Activated CD4-positive, alpha-beta memory T cell treated with anti-CD3 and anti-CD28 coated beads, Interleukin-2, amount 10 ng/mL, durations not matched to agents 7 days and 5 days (primary cell): ENCODE data around the gene ANXA11. TPM values are rescaled to one million over a fixed set of nuclear protein-coding genes. Genes with fewer than 3 reads are reported as not detected.

Source experiments
- CTCF ChIA-PET: fragments of 350-600 bp; sonication (Branson Sonifier 250); formaldehyde crosslinking; loops from one replicate; lab custom pipeline; 2021; ENCODE audit warnings: antibody characterized with exemption, inconsistent platforms; lab: Charles Lee
- POLR2A ChIA-PET: fragments of 350-600 bp; sonication (Branson Sonifier 250); formaldehyde crosslinking; loops from one replicate; lab custom pipeline; 2021; ENCODE audit warnings: antibody characterized with exemption; lab: Charles Lee
- DNase-seq: peaks from one replicate; pipeline ENCODE4 v3.0.0-alpha.2; 2020
- H3K27ac Mint-ChIP-seq: one replicate; pipeline ENCODE4 v1.8.0; 2021; ENCODE audit warnings: mild to moderate bottlenecking, mixed read lengths
- H3K27me3 Mint-ChIP-seq: one replicate; pipeline ENCODE4 v1.8.0; 2021; ENCODE audit warnings: mixed read lengths
- H3K36me3 Mint-ChIP-seq: one replicate; pipeline ENCODE4 v1.8.0; 2021; ENCODE audit warnings: low read depth, mixed read lengths
- H3K4me1 Mint-ChIP-seq: one replicate; pipeline ENCODE4 v1.8.0; 2021; ENCODE audit warnings: mixed read lengths
- H3K4me3 Mint-ChIP-seq: one replicate; pipeline ENCODE4 v1.8.0; 2021; ENCODE audit warnings: mild to moderate bottlenecking, mixed read lengths
- H3K9me3 Mint-ChIP-seq: one replicate; pipeline ENCODE4 v1.8.0; 2021; ENCODE audit warnings: mixed read lengths
- total RNA-seq, 2 experiments: library from RNA; stranded (reverse); gene quantifications; one replicate each; pipeline ENCODE4 v1.2.3, GENCODE V29; 2021

The ANXA11 gene
- total RNA-seq, 2 experiments from 2014 or later = 271 to 273 TPM

DNA sequence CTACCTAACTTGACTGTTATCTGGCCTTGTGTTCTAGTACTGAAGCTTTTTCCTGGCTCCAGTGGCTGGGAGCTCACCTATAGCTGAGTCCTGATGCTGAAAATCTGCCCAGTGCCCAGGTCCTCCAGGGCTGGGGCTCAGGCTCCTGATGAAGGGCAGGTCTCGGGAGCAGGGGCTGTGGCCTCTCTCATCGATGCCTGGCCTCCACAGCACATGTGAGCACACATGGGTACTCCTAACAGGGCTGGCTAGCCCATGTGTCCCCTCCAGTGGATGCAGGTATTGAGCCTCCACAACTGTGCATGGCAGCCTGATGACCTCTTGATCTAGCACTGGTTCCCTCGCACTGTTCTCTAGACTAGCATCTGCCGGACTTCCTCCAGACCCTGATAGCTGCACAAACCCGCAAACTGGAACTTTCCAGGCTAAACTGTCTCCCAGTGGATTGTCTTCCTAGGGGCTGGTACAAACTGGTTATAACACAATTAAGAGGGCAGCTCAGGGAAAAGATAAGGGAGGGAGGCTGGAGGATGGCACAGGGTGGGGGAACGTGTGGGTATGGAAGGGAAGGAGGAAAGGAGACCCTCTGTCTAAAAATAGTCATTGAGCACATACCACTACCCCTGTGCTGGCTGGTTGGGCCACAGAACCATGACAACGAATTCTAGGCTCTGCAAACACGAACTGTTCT, 37.7 kb downstream of the ANXA11 start:
- DNase-seq = no peak
- no peaks in the 10 kb centered on the region for H3K27me3 Mint-ChIP-seq
- H3K4me1 Mint-ChIP-seq = peaks cover 4% of the 10 kb centered on the region
- POLR2A ChIA-PET = interaction anchor here (0.9 kb wide), 1 partner anchor 17 kb away, joined by 3 read pairs; no protein-coding TSS in a partner anchor
- CTCF ChIA-PET = interaction anchor here (1.2 to 1.5 kb wide), 2 partner anchors 24 to 55 kb away, joined by 3 to 4 read pairs; no protein-coding TSS in a partner anchor
- no peaks in the 10 kb centered on the region for H3K9me3 Mint-ChIP-seq
- H3K4me3 Mint-ChIP-seq = no peak overlapping the region
- no peak overlapping the region for H3K27ac Mint-ChIP-seq
- H3K36me3 Mint-ChIP-seq = peaks cover 32% of the 10 kb centered on the region

DNA sequence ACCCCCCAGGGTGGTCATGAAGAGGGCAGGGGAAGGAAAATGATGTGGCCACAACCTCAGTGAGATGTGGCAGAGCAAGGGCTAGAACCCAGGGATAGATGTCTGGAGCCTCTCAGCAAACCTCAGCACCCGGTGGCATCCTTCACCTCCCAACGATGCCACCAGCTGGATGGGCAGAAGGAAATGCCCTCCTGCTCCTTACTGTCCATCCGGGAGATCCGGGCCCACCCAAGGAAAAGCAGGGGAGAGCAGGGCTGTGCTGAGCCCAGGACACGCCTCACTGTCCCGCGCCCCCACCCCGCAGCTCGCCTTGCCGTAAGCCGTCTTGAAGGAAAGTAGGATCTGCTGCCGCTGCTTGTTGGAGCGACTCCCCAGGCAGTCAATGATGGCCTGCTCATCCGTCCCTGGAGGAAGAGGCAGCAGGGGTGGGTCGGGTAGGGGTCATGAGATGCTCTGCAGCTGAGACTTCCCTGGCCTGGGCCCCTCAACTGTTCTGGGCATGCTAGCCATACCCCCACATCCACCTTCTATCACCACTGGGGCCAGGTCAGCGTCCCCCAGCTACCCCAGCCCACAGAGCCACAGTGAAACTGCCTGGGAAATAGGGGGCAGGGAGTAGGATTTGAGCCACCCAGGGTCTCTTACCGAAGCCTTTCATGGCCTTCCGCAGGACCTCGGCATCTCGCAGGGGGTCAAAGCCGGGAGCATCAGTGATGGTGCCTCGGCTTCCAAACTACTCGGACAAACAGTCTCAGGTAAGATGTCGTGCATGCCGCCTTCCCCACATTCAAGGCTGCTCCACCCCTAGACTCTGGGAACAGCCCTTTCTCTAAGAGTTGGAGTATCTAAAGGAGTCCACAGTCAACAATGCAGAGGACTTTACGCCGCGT, 38.5 kb downstream of the ANXA11 start:
- H3K36me3 Mint-ChIP-seq = peaks cover 40% of the 10 kb centered on the region
- POLR2A ChIA-PET = no interaction called here
- peaks cover 4% of the 10 kb centered on the region for H3K4me1 Mint-ChIP-seq
- H3K27me3 Mint-ChIP-seq = no peaks in the 10 kb centered on the region
- DNase-seq = no peak
- H3K27ac Mint-ChIP-seq = no peak overlapping the region
- H3K9me3 Mint-ChIP-seq = no peaks in the 10 kb centered on the region
- H3K4me3 Mint-ChIP-seq = no peak overlapping the region
- CTCF ChIA-PET = interaction anchor here (1.2 to 1.5 kb wide), 2 partner anchors 23 to 56 kb away, joined by 3 to 4 read pairs; no protein-coding TSS in a partner anchor

DNA sequence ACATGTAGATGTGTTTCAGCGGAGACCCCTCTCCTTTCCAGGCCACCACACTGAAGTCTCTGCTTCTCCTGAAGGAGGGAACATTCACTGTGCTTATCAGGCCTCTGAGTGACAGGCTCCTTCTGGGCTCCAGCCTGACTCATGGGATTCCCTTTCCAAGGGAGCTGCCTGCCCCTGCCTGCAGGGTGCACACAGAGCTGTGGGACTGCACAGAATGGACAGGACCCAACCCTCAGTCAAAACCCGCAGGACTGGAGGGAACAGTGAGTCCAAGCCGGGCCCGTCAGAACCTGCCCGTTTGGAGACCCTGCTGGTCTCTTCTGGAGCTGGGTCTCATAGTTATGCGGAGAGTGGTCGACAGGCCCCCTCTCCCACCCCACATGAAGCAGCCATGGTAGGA, 40.2 kb downstream of the ANXA11 start:
- no peak for DNase-seq
- Mint-ChIP-seq H3K27me3 (no peaks in the 10 kb centered on the region), H3K9me3 (no peaks in the 10 kb centered on the region), H3K4me1 (peaks cover 4% of the 10 kb centered on the region), H3K36me3 (peaks cover 56% of the 10 kb centered on the region), H3K4me3 (no peak overlapping the region), H3K27ac (no peak overlapping the region)
- POLR2A ChIA-PET = no interaction called here
- CTCF ChIA-PET = no interaction called here

GRCh38 chr10:80164596-80164995, 40.7 kb downstream of the ANXA11 start:
- H3K36me3 Mint-ChIP-seq = peaks cover 57% of the 10 kb centered on the region
- H3K27me3 Mint-ChIP-seq = no peaks in the 10 kb centered on the region
- peaks cover 6% of the 10 kb centered on the region for H3K4me1 Mint-ChIP-seq
- POLR2A ChIA-PET = interaction anchor here (0.6 kb wide), 1 partner anchor 38 kb away, joined by 3 read pairs; no protein-coding TSS in a partner anchor
- no peak for DNase-seq
- H3K27ac Mint-ChIP-seq = no peak overlapping the region
- no peak overlapping the region for H3K4me3 Mint-ChIP-seq
- no peaks in the 10 kb centered on the region for H3K9me3 Mint-ChIP-seq
- CTCF ChIA-PET = no interaction called here

DNA sequence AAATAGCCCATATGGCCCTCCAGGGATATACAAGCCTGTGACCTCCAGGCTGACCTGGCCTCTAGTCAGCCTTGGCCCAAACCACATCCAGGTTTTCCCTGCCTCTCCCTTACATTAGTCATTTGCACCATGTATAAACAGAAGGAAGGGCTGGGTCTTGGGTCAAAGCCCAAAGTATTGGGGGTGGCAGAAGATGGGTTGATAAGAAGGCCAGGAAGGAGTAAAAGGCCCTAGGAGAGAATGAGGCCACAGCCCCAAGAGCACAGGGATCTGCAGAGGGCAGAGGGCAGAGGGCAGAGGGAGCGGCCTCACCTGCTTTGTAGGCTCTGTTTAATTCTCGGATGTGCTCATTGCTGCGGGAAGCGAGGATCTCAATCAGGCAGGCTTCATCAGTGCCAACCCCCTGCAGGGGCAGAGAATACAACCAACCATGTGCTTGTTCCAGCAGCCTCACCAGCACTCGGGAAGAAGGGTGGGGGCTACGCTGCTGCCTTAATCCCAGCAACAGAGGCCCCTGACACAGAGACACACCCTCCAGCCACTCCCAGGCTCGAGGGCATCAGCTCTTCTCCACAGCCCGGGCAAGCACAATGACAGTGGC, 41.5 kb downstream of the ANXA11 start:
- Mint-ChIP-seq H3K9me3 (no peaks in the 10 kb centered on the region), H3K27me3 (no peaks in the 10 kb centered on the region), H3K4me1 (peaks cover 8% of the 10 kb centered on the region), H3K4me3 (no peak overlapping the region), H3K27ac (no peak overlapping the region), H3K36me3 (peaks cover 62% of the 10 kb centered on the region)
- CTCF ChIA-PET = no interaction called here
- no peak for DNase-seq
- POLR2A ChIA-PET = interaction anchor here (0.6 kb wide), 1 partner anchor 39 kb away, joined by 3 read pairs; no protein-coding TSS in a partner anchor

DNA sequence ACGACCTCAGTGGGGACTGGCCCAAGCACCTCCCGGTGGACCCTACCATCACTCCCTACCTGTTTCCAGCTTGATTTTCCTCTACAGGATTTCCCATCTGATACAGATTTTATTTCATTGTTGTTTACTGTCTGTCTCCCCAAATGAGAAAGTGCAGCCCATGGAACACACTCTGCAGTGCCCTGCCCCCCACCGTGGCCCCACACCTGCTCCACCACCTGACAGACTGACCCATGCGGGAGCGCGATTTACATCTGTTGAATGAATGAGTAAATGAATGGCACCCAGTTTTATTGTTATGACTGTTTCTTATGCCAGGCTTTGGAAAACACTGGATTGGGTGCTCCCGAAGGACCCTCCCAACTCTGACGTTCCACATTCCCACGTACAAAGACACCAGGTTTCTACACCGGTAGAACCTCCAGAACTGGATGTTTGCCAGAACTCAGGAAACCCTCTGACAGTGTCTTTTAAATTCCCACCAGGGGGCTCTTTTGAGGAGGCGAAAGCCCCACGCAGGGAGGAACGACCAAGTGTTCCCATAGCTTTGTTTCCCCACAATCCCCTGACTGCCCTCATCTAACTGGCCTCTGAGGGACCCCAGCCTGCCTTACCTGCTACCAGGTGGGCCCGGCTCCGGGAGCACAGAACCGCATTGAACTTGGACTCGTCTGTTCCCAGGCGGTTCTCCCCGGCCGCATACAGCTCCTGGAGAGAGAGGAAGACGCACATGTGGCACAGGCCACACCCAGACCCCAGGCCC, 43.8 kb downstream of the ANXA11 start:
- H3K27ac Mint-ChIP-seq = no peak overlapping the region
- H3K9me3 Mint-ChIP-seq = no peaks in the 10 kb centered on the region
- DNase-seq = no peak
- ChIA-PET POLR2A (interaction anchor here (1.4 kb wide), 1 partner anchor 17 kb away, joined by 4 read pairs; no protein-coding TSS in a partner anchor), CTCF (interaction anchor here (0.6 to 2.8 kb wide), 6 partner anchors 11 to 61 kb away, joined by 3 to 11 read pairs (median 5); no protein-coding TSS in a partner anchor)
- no peaks in the 10 kb centered on the region for H3K27me3 Mint-ChIP-seq
- peaks cover 8% of the 10 kb centered on the region for H3K4me1 Mint-ChIP-seq
- peaks cover 85% of the 10 kb centered on the region for H3K36me3 Mint-ChIP-seq
- H3K4me3 Mint-ChIP-seq = no peak overlapping the region

GRCh38 chr10:80160361-80161320, 44.7 kb downstream of the ANXA11 start:
- DNase-seq = no peak
- no peak overlapping the region for H3K4me3 Mint-ChIP-seq
- CTCF ChIA-PET = interaction anchor here (0.6 to 2.8 kb wide), 4 partner anchors 17 to 62 kb away, joined by 5 to 11 read pairs (median 7); no protein-coding TSS in a partner anchor
- H3K27ac Mint-ChIP-seq = peak overlapping the region; percentile 6
- H3K27me3 Mint-ChIP-seq = no peaks in the 10 kb centered on the region
- H3K36me3 Mint-ChIP-seq = peaks cover 87% of the 10 kb centered on the region
- POLR2A ChIA-PET = interaction anchor here (0.9 kb wide), 1 partner anchor 10 kb away, joined by 5 read pairs; no protein-coding TSS in a partner anchor
- no peaks in the 10 kb centered on the region for H3K9me3 Mint-ChIP-seq
- H3K4me1 Mint-ChIP-seq = peaks cover 3% of the 10 kb centered on the region

DNA sequence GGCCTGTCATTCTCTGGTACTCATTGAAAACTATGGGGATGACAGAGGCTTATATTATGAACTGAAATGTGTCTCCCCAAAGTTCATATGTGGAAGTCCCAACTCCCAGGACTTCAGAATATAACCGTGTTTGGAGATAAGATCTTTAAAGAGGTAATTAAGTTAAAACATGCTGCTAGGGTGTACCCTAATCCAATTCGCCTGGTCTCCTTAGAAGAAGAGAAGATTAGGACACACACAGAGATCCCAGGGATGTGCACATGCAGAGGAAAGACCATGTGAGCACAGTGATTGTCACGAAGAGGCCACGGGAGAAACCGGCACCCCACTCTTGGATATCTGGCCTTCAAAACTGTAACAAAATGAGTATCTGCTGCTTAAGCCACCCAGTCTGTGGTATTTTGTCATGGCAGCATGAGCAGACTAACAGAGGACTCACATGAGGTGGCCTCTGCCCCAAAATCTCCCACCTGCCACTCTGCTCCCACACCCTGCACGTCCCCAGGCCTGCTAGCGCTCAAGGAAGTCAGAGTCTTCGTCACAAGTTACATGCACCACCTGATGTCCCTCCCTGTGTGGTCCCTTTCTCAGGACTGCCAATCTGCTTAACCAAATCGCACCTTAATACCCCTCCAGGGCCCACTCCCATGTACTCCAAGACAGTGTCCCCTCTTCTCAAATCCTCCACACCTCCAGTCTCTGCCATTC, 46.0 kb downstream of the ANXA11 start:
- H3K27ac Mint-ChIP-seq = peak overlapping the region; percentile 10
- no peaks in the 10 kb centered on the region for H3K27me3 Mint-ChIP-seq
- DNase-seq = no peak
- ChIA-PET CTCF (interaction anchor here (1.8 to 2.8 kb wide), 2 partner anchors 44 to 63 kb away, joined by 5 to 11 read pairs; no protein-coding TSS in a partner anchor), POLR2A (interaction anchor here (1.1 kb wide), 1 partner anchor 43 kb away, joined by 3 read pairs; no protein-coding TSS in a partner anchor)
- H3K36me3 Mint-ChIP-seq = peaks cover 96% of the 10 kb centered on the region
- peaks cover 3% of the 10 kb centered on the region for H3K4me1 Mint-ChIP-seq
- H3K9me3 Mint-ChIP-seq = no peaks in the 10 kb centered on the region
- H3K4me3 Mint-ChIP-seq = no peak overlapping the region

GRCh38 chr10:80158598-80159127, 46.7 kb downstream of the ANXA11 start:
- ChIA-PET POLR2A (interaction anchor here (1.1 kb wide), 1 partner anchor 44 kb away, joined by 3 read pairs; no protein-coding TSS in a partner anchor), CTCF (no interaction called here)
- Mint-ChIP-seq H3K9me3 (no peaks in the 10 kb centered on the region), H3K27me3 (no peaks in the 10 kb centered on the region), H3K4me3 (no peak overlapping the region), H3K27ac (peak overlapping the region; percentile 10), H3K36me3 (peaks cover 96% of the 10 kb centered on the region), H3K4me1 (peaks cover 3% of the 10 kb centered on the region)
- DNase-seq = no peak

- DNase-seq = no peak
- Mint-ChIP-seq H3K27me3 (no peaks in the 10 kb centered on the region), H3K9me3 (no peaks in the 10 kb centered on the region), H3K36me3 (peaks cover 96% of the 10 kb centered on the region), H3K4me3 (no peak overlapping the region), H3K4me1 (peaks cover 3% of the 10 kb centered on the region), H3K27ac (no peak overlapping the region)
- POLR2A ChIA-PET = interaction anchor here (1.1 kb wide), 2 partner anchors 14 to 44 kb away, joined by 3 read pairs; no protein-coding TSS in a partner anchor
- CTCF ChIA-PET = no interaction called here
Measured at GRCh38 chr10:80158126-80158525, 47.2 kb downstream of the ANXA11 start.
